Measurements from ENCODE around the gene HRH4.

DNA sequence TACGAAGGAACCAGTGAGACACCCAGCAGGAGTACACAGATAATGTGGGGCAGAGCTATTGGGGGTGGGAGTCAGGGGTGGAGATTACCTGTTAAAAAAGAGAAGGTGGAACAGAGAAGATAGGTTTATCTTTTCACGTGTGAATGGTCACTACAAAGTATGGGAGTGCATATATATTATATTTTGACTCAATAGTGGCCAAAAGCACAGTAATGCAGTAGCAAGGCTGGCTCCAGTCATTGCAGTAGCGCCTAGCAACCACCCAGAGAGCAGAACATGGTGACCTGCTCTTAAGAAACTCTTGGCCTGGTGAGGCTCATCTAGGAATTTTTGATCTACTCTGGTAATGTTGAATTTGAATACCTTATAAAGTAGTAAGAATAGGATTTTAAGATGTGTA is 33.0 kb upstream of the HRH4 start:
- TF ChIP-seq POLR2AphosphoS5 (IDR thresholded peaks at IDR 0.05; ENCODE audit: low read length) (no peak), JUND (IDR thresholded peaks at IDR 0.05; ENCODE audit: low read depth, low read length) (no peak), EZH2 (IDR thresholded peaks at IDR 0.05; ENCODE audit: borderline replicate concordance, control insufficient read depth, low read depth, low read length) (no peak), NBN (IDR thresholded peaks at IDR 0.05) (no peak), CEBPB (IDR thresholded peaks at IDR 0.05; ENCODE audit: borderline replicate concordance in 1 of 2, low read depth in 2 of 2, low read length in 2 of 2) (no peak), SMC3 (IDR thresholded peaks at IDR 0.05; ENCODE audit: borderline replicate concordance, low read length) (no peak), SREBF2 (IDR thresholded peaks at IDR 0.05; ENCODE audit: low read length) (no peak), EP300 (IDR thresholded peaks at IDR 0.05; ENCODE audit: borderline replicate concordance in 1 of 2, control insufficient read depth in 1 of 2, low read depth in 2 of 2, low read length in 2 of 2) (no peak), HDAC6 (IDR thresholded peaks at IDR 0.05; ENCODE audit: unreplicated experiment) (no peak)
- TF ChIP-seq, protein P1, sequence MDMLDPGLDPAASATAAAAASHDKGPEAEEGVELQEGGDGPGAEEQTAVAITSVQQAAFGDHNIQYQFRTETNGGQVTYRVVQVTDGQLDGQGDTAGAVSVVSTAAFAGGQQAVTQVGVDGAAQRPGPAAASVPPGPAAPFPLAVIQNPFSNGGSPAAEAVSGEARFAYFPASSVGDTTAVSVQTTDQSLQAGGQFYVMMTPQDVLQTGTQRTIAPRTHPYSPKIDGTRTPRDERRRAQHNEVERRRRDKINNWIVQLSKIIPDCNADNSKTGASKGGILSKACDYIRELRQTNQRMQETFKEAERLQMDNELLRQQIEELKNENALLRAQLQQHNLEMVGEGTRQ (IDR thresholded peaks at IDR 0.05; ENCODE audit: borderline replicate concordance, low read depth, low read length) = no peak
- TF ChIP-seq, protein P2, sequence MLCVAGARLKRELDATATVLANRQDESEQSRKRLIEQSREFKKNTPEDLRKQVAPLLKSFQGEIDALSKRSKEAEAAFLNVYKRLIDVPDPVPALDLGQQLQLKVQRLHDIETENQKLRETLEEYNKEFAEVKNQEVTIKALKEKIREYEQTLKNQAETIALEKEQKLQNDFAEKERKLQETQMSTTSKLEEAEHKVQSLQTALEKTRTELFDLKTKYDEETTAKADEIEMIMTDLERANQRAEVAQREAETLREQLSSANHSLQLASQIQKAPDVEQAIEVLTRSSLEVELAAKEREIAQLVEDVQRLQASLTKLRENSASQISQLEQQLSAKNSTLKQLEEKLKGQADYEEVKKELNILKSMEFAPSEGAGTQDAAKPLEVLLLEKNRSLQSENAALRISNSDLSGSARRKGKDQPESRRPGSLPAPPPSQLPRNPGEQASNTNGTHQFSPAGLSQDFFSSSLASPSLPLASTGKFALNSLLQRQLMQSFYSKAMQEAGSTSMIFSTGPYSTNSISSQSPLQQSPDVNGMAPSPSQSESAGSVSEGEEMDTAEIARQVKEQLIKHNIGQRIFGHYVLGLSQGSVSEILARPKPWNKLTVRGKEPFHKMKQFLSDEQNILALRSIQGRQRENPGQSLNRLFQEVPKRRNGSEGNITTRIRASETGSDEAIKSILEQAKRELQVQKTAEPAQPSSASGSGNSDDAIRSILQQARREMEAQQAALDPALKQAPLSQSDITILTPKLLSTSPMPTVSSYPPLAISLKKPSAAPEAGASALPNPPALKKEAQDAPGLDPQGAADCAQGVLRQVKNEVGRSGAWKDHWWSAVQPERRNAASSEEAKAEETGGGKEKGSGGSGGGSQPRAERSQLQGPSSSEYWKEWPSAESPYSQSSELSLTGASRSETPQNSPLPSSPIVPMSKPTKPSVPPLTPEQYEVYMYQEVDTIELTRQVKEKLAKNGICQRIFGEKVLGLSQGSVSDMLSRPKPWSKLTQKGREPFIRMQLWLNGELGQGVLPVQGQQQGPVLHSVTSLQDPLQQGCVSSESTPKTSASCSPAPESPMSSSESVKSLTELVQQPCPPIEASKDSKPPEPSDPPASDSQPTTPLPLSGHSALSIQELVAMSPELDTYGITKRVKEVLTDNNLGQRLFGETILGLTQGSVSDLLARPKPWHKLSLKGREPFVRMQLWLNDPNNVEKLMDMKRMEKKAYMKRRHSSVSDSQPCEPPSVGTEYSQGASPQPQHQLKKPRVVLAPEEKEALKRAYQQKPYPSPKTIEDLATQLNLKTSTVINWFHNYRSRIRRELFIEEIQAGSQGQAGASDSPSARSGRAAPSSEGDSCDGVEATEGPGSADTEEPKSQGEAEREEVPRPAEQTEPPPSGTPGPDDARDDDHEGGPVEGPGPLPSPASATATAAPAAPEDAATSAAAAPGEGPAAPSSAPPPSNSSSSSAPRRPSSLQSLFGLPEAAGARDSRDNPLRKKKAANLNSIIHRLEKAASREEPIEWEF (IDR thresholded peaks at IDR 0.05; ENCODE audit: insufficient replicate concordance, low read depth, low read length) = no peak
- TF ChIP-seq, protein P3, sequence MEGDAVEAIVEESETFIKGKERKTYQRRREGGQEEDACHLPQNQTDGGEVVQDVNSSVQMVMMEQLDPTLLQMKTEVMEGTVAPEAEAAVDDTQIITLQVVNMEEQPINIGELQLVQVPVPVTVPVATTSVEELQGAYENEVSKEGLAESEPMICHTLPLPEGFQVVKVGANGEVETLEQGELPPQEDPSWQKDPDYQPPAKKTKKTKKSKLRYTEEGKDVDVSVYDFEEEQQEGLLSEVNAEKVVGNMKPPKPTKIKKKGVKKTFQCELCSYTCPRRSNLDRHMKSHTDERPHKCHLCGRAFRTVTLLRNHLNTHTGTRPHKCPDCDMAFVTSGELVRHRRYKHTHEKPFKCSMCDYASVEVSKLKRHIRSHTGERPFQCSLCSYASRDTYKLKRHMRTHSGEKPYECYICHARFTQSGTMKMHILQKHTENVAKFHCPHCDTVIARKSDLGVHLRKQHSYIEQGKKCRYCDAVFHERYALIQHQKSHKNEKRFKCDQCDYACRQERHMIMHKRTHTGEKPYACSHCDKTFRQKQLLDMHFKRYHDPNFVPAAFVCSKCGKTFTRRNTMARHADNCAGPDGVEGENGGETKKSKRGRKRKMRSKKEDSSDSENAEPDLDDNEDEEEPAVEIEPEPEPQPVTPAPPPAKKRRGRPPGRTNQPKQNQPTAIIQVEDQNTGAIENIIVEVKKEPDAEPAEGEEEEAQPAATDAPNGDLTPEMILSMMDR (IDR thresholded peaks at IDR 0.05 in 2 of 3, conservative IDR thresholded peaks at IDR 0.05 in 1 of 3; ENCODE audit: control insufficient read depth in 2 of 3, extremely low read depth in 1 of 3, insufficient read depth in 1 of 3, low read depth in 3 of 3, low read length in 3 of 3) = no peak

Measured in GM12878 (cell line).